ENCODE data around the gene PHF2. TPM values are rescaled to one million over a fixed set of nuclear protein-coding genes. Genes with fewer than 3 reads are reported as not detected.

The PHF2 gene
- total RNA-seq, 2 experiments from 2014 or later = 25.5 to 26.8 TPM

- CTCF ChIA-PET = interaction anchor here (4.5 kb wide), 1 partner anchor 279 kb away, joined by 26 read pairs; no protein-coding TSS in a partner anchor
Measured at GRCh38 chr9:93684161-93684765, 107.9 kb downstream of the PHF2 start.

GRCh38 chr9:93684806-93685543 is 108.6 kb downstream of the PHF2 start:
- ChIA-PET CTCF (interaction anchor here (4.5 kb wide), 1 partner anchor 279 kb away, joined by 26 read pairs; no protein-coding TSS in a partner anchor), POLR2A (no interaction called here)
- peaks cover 6% of the 10 kb centered on the region for H3K27me3 Mint-ChIP-seq
- H3K36me3 Mint-ChIP-seq (ENCODE audit: low read depth) = no peaks in the 10 kb centered on the region
- no peak overlapping the region for H3K4me3 Mint-ChIP-seq
- H3K27ac Mint-ChIP-seq = no peak overlapping the region
- peaks cover 10% of the 10 kb centered on the region for H3K9me3 Mint-ChIP-seq
- H3K4me1 Mint-ChIP-seq = no peaks in the 10 kb centered on the region
- no peak for DNase-seq

More at GRCh38 chr9:93684161-93684765, 107.9 kb downstream of the PHF2 start:
- Mint-ChIP-seq H3K27ac (no peak overlapping the region), H3K9me3 (peaks cover 10% of the 10 kb centered on the region), H3K27me3 (peaks cover 6% of the 10 kb centered on the region), H3K4me1 (no peaks in the 10 kb centered on the region), H3K4me3 (no peak overlapping the region), H3K36me3 (ENCODE audit: low read depth) (no peaks in the 10 kb centered on the region)
- POLR2A ChIA-PET = interaction anchor here (0.7 kb wide), 1 partner anchor 106 kb away, joined by 3 read pairs; no protein-coding TSS in a partner anchor
- no peak for DNase-seq

GRCh38 chr9:93686127-93686879 is 109.9 kb downstream of the PHF2 start:
- Mint-ChIP-seq H3K27me3 (peaks cover 8% of the 10 kb centered on the region), H3K4me3 (no peak overlapping the region), H3K9me3 (peaks cover 14% of the 10 kb centered on the region), H3K36me3 (ENCODE audit: low read depth) (no peaks in the 10 kb centered on the region), H3K4me1 (no peaks in the 10 kb centered on the region), H3K27ac (no peak overlapping the region)
- ChIA-PET CTCF (no interaction called here), POLR2A (no interaction called here)
- DNase-seq = no peak

- H3K4me3 Mint-ChIP-seq = no peak overlapping the region
- no peaks in the 10 kb centered on the region for H3K36me3 Mint-ChIP-seq (ENCODE audit: low read depth)
- POLR2A ChIA-PET = no interaction called here
- H3K27me3 Mint-ChIP-seq = peaks cover 9% of the 10 kb centered on the region
- no peak for DNase-seq
- H3K9me3 Mint-ChIP-seq = peaks cover 14% of the 10 kb centered on the region
- no peak overlapping the region for H3K27ac Mint-ChIP-seq
- H3K4me1 Mint-ChIP-seq = no peaks in the 10 kb centered on the region
- CTCF ChIA-PET = no interaction called here
Measured at GRCh38 chr9:93686880-93687236, 110.5 kb downstream of the PHF2 start.

GRCh38 chr9:93690618-93691017 is 114.2 kb downstream of the PHF2 start:
- Mint-ChIP-seq H3K36me3 (ENCODE audit: low read depth) (no peaks in the 10 kb centered on the region), H3K4me1 (no peaks in the 10 kb centered on the region), H3K27me3 (peaks cover 24% of the 10 kb centered on the region), H3K27ac (no peak overlapping the region), H3K4me3 (no peak overlapping the region), H3K9me3 (peaks cover 14% of the 10 kb centered on the region)
- DNase-seq = no peak
- ChIA-PET POLR2A (no interaction called here), CTCF (no interaction called here)

GRCh38 chr9:93693129-93693528 is 116.7 kb downstream of the PHF2 start:
- H3K27me3 Mint-ChIP-seq = peaks cover 19% of the 10 kb centered on the region
- no peak for DNase-seq
- POLR2A ChIA-PET = no interaction called here
- CTCF ChIA-PET = no interaction called here
- H3K4me3 Mint-ChIP-seq = no peak overlapping the region
- no peak overlapping the region for H3K27ac Mint-ChIP-seq
- H3K4me1 Mint-ChIP-seq = no peaks in the 10 kb centered on the region
- no peaks in the 10 kb centered on the region for H3K36me3 Mint-ChIP-seq (ENCODE audit: low read depth)
- H3K9me3 Mint-ChIP-seq = peaks cover 6% of the 10 kb centered on the region

- Mint-ChIP-seq H3K4me1 (no peaks in the 10 kb centered on the region), H3K9me3 (peaks cover 3% of the 10 kb centered on the region), H3K27me3 (peaks cover 10% of the 10 kb centered on the region), H3K27ac (no peak overlapping the region), H3K36me3 (ENCODE audit: low read depth) (no peaks in the 10 kb centered on the region), H3K4me3 (no peak overlapping the region)
- ChIA-PET POLR2A (no interaction called here), CTCF (no interaction called here)
- no peak for DNase-seq
Measured at GRCh38 chr9:93697352-93698139, 121.2 kb downstream of the PHF2 start.

GRCh38 chr9:93698140-93698908 is 121.9 kb downstream of the PHF2 start:
- H3K27me3 Mint-ChIP-seq = peaks cover 8% of the 10 kb centered on the region
- ChIA-PET POLR2A (no interaction called here), CTCF (no interaction called here)
- H3K36me3 Mint-ChIP-seq (ENCODE audit: low read depth) = no peaks in the 10 kb centered on the region
- no peak for DNase-seq
- H3K27ac Mint-ChIP-seq = no peak overlapping the region
- H3K9me3 Mint-ChIP-seq = peaks cover 3% of the 10 kb centered on the region
- H3K4me1 Mint-ChIP-seq = no peaks in the 10 kb centered on the region
- H3K4me3 Mint-ChIP-seq = no peak overlapping the region

- Mint-ChIP-seq H3K27me3 (peaks cover 4% of the 10 kb centered on the region), H3K27ac (no peak overlapping the region), H3K4me1 (no peaks in the 10 kb centered on the region), H3K4me3 (no peak overlapping the region), H3K9me3 (peaks cover 5% of the 10 kb centered on the region), H3K36me3 (ENCODE audit: low read depth) (no peaks in the 10 kb centered on the region)
- no peak for DNase-seq
- ChIA-PET POLR2A (interaction anchor here (0.5 kb wide), 1 partner anchor 529 kb away, joined by 3 read pairs; no protein-coding TSS in a partner anchor), CTCF (no interaction called here)
Measured at GRCh38 chr9:93699650-93700049, 123.3 kb downstream of the PHF2 start.

- Mint-ChIP-seq H3K36me3 (ENCODE audit: low read depth) (no peaks in the 10 kb centered on the region), H3K4me3 (no peak overlapping the region), H3K27me3 (no peaks in the 10 kb centered on the region), H3K9me3 (peaks cover 5% of the 10 kb centered on the region), H3K27ac (no peak overlapping the region), H3K4me1 (no peaks in the 10 kb centered on the region)
- DNase-seq = no peak
- POLR2A ChIA-PET = no interaction called here
- CTCF ChIA-PET = no interaction called here
Measured at GRCh38 chr9:93701494-93702218, 125.3 kb downstream of the PHF2 start.

GRCh38 chr9:93702261-93702660 is 125.9 kb downstream of the PHF2 start:
- H3K4me1 Mint-ChIP-seq = no peaks in the 10 kb centered on the region
- CTCF ChIA-PET = no interaction called here

More at GRCh38 chr9:93702261-93702660, 125.9 kb downstream of the PHF2 start:
- peaks cover 5% of the 10 kb centered on the region for H3K9me3 Mint-ChIP-seq
- no peak overlapping the region for H3K4me3 Mint-ChIP-seq
- H3K36me3 Mint-ChIP-seq (ENCODE audit: low read depth) = no peaks in the 10 kb centered on the region
- H3K27ac Mint-ChIP-seq = no peak overlapping the region
- no peaks in the 10 kb centered on the region for H3K27me3 Mint-ChIP-seq
- no peak for DNase-seq
- POLR2A ChIA-PET = no interaction called here
